ENCODE data around the gene FBLN1. TPM values are rescaled to one million over a fixed set of nuclear protein-coding genes. Genes with fewer than 3 reads are reported as not detected.
A peak's percentile ranks its signal among the peaks of the same experiment; 100 is the strongest.
"Not testable (repeated sequence)": the region's sequence is repeated elsewhere in the genome, so short reads cannot be mapped to it uniquely, and the experiment has no call there.

Gene FBLN1
- total and polyA plus RNA-seq, 11 donors = 22.4 to 239 (median 44.7) TPM

GRCh38 chr22:45533703-45534102 is 31.0 kb downstream of the FBLN1 start:
- intact Hi-C loops (cut with DNase I) = no loop called here

DNA sequence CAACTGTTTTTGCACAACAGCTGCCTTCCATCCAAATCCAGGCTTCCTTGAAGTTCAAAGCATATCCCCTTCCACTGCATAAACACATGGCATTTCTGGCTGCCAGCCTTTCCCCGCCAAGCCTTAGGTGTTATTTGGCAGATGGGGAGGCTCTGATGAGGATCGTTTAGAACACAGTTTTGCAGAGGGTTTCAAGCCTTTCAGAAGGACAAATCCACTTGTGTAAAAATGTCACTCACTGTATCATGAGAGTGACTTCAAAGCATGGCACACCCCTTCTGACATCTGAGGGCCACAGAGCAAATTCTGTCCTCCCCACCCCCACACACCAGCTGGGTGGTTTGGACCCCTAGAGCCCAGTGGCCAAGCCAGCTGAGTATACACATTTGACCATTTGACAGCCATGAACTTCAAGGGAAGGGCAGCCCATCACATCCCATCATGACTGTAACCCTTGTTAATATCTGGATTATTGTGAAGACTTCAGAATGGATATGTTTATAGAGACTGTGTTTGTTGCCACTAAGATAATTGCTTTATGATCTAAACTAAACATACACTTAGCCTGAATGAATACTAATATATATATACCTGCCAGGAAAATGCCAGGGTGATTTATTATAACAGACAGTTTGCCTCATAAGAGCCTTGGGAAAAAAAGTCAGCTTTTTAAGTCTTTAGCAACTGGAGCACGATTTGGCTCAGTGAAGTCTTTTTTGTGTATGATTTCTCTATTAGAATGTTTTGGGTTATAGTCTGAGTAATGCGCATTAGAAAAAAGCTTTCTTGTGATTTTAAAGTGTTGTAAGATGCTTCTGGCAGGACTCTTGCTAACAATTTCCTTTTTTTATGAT is 31.9 kb downstream of the FBLN1 start:
- H3K4me1 ChIP-seq = peaks cover 0 to 21% (median 14%) of the 10 kb centered on the region in 12 donors

More at GRCh38 chr22:45533703-45534102, 31.0 kb downstream of the FBLN1 start:
- Histone ChIP-seq H3K9me3 (no peaks in the 10 kb centered on the region), H3K36me3 (peaks cover 0 to 72% (median 8%) of the 10 kb centered on the region in 9 donors), H3K4me3 (no peak overlapping the region), H3K27ac (no peak overlapping the region), H3K4me1 (peaks cover 0 to 20% (median 14%) of the 10 kb centered on the region in 12 donors), H3K27me3 (no peaks in the 10 kb centered on the region)
- 94 to 98% (median 96%) methylated on average over 9 to 17 of the region's 17 CpGs for WGBS, 4 donors
- TF ChIP-seq POLR2A (IDR thresholded peaks at IDR 0.05) = no peak
- DNase-seq (no peak), ATAC-seq (no peak)

GRCh38 chr22:45535290-45535689 is 32.6 kb downstream of the FBLN1 start:
- no peak for ATAC-seq
- H3K4me1 ChIP-seq = peaks cover 0 to 21% (median 14%) of the 10 kb centered on the region in 12 donors
- H3K27me3 ChIP-seq = no peaks in the 10 kb centered on the region
- WGBS, 4 donors = 91 to 94% (median 93%) methylated on average over 7 of the region's 7 CpGs
- no peaks in the 10 kb centered on the region for H3K9me3 ChIP-seq
- H3K4me3 ChIP-seq = no peak overlapping the region
- intact Hi-C loops (cut with DNase I) = no loop called here
- peaks cover 0 to 70% (median 8%) of the 10 kb centered on the region in 9 donors for H3K36me3 ChIP-seq
- TF ChIP-seq, protein P1, sequence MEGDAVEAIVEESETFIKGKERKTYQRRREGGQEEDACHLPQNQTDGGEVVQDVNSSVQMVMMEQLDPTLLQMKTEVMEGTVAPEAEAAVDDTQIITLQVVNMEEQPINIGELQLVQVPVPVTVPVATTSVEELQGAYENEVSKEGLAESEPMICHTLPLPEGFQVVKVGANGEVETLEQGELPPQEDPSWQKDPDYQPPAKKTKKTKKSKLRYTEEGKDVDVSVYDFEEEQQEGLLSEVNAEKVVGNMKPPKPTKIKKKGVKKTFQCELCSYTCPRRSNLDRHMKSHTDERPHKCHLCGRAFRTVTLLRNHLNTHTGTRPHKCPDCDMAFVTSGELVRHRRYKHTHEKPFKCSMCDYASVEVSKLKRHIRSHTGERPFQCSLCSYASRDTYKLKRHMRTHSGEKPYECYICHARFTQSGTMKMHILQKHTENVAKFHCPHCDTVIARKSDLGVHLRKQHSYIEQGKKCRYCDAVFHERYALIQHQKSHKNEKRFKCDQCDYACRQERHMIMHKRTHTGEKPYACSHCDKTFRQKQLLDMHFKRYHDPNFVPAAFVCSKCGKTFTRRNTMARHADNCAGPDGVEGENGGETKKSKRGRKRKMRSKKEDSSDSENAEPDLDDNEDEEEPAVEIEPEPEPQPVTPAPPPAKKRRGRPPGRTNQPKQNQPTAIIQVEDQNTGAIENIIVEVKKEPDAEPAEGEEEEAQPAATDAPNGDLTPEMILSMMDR (IDR thresholded peaks at IDR 0.05) = no peak
- TF ChIP-seq POLR2A (IDR thresholded peaks at IDR 0.05) = no peak
- H3K27ac ChIP-seq = peak overlapping the region in 1 of 12 donors; percentile 44
- DNase-seq = no peak

More for the DNA sequence above, 31.9 kb downstream of the FBLN1 start:
- intact Hi-C loops (cut with DNase I) = no loop called here
- no peak for TF ChIP-seq POLR2A (IDR thresholded peaks at IDR 0.05)
- TF ChIP-seq, protein P1 (IDR thresholded peaks at IDR 0.05) = no peak
- Histone ChIP-seq H3K36me3 (peaks cover 0 to 71% (median 8%) of the 10 kb centered on the region in 9 donors), H3K9me3 (no peaks in the 10 kb centered on the region), H3K27ac (peak overlapping the region in 1 of 12 donors; percentile 44), H3K4me3 (no peak overlapping the region), H3K27me3 (no peaks in the 10 kb centered on the region)
- DNase-seq = no peak
- no peak for ATAC-seq
- 65 to 76% (median 67%) methylated on average over 4 of the region's 4 CpGs for WGBS, 4 donors

- H3K4me3 ChIP-seq; intact Hi-C loops (cut with DNase I); H3K27me3 ChIP-seq; H3K9me3 ChIP-seq; ATAC-seq; DNase-seq: not testable (repeated sequence)
- Histone ChIP-seq H3K27ac (peak overlapping the region in 1 of 12 donors; percentile 44), H3K36me3 (peaks cover 0 to 70% (median 8%) of the 10 kb centered on the region in 9 donors), H3K4me1 (peaks cover 0 to 21% (median 14%) of the 10 kb centered on the region in 12 donors)
- WGBS, 4 donors = 93 to 95% (median 95%) methylated on average over 6 of the region's 6 CpGs
Observed at GRCh38 chr22:45535835-45536234, 33.2 kb downstream of the FBLN1 start.

DNA sequence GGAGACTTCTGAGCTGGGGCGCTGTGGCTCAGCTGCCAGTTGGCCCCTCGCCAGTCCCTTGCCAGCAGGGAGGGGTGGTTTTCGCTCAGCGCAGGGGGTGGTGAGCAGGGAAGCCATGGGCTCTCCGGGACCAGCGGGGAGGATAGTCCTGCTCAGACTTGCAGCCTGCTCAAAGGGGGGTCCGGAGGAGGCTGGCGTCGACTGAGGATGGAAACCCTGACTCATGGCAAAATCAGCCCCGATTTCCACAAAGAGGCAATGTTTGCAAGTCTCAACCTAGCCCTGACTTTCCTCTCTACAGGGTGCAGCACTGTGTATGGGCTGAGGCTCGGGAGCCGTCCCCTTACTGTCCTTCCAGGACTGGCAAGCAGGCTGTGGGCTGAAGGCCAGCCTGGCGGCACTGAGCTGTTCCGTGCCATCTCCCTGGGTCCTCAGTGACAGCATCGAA is 35.1 kb downstream of the FBLN1 start:
- TF ChIP-seq, protein P1 (IDR thresholded peaks at IDR 0.05) = no peak
- TF ChIP-seq POLR2A (IDR thresholded peaks at IDR 0.05) = no peak
- no peaks in the 10 kb centered on the region for H3K9me3 ChIP-seq
- H3K4me3 ChIP-seq = no peak overlapping the region
- H3K36me3 ChIP-seq = peaks cover 0 to 70% (median 0%) of the 10 kb centered on the region in 9 donors
- H3K27ac ChIP-seq = peak overlapping the region in 10 of 12 donors; percentile 3 to 69 (median 26)
- intact Hi-C loops (cut with DNase I) = no loop called here
- H3K4me1 ChIP-seq = peaks cover 0 to 21% (median 14%) of the 10 kb centered on the region in 12 donors
- DNase-seq = peak in 3 of 5 donors; percentile 60 to 74 (median 62)
- ATAC-seq = peak; percentile 64 to 83 (median 76)
- 44 to 59% (median 52%) methylated on average over 14 to 15 of the region's 15 CpGs for WGBS, 4 donors
- no peaks in the 10 kb centered on the region for H3K27me3 ChIP-seq
